Endothelial cell of umbilical vein (primary cell): Measurements from ENCODE around the gene MAP1LC3C. TPM values are rescaled to one million over a fixed set of nuclear protein-coding genes. Genes with fewer than 3 reads are reported as not detected.
A peak's percentile ranks its signal among the peaks of the same experiment; 100 is the strongest.

Experiments
- Bru-seq: library from RNA; stranded (reverse); fragments of 400-500 nt; gene quantifications from one replicate; lab custom pipeline; 2021; lab: Mats Ljungman, UMichigan
- BruChase-seq, 2 experiments: library from RNA; stranded (reverse); fragments of 400-500 nt; gene quantifications; one replicate each; lab custom pipeline; 2021; lab: Mats Ljungman, UMichigan
- BruUV-seq: library from RNA; stranded (reverse); fragments of 400-500 nt; replicated peaks from 2 replicates; lab custom pipeline; 2021; lab: Mats Ljungman, UMichigan
- CTCF ChIA-PET: fragments of 300-600, 350-600 bp; sonication (Branson Sonifier 250); formaldehyde crosslinking; loops from one replicate; lab custom pipeline; 2021; ENCODE audit warnings: antibody characterized with exemption, inconsistent platforms; lab: Charles Lee
- POLR2A ChIA-PET: fragments of 300-600, 350-600 bp; sonication (Branson Sonifier 250); formaldehyde crosslinking; loops from one replicate; lab custom pipeline; 2021; ENCODE audit warnings: antibody characterized with exemption, inconsistent platforms; lab: Charles Lee
- DNase-seq: peaks from one replicate; pipeline ENCODE4 v3.0.0-alpha.2; 2011; ENCODE audit warnings: low read depth, low spot score
- FAIRE-seq: peaks from 2 replicates; lab custom pipeline; 2011; peaks lifted over from hg19 to GRCh38; lab: Jason Lieb, UNC
- H2AFZ ChIP-seq: 2 replicates; pipeline ENCODE4 v1.6.0; 2012; ENCODE audit warnings: low read depth, low read length, control low read depth, inconsistent platforms
- H3K27ac ChIP-seq: 2 replicates; pipeline ENCODE4 v1.5.1; 2011; ENCODE audit warnings: low read depth, mild to moderate bottlenecking, control low read depth, low read length, moderate library complexity; ENCODE audit not compliant: insufficient read depth
- H3K27me3 ChIP-seq, 2 experiments: 2 replicates each; pipeline versions ENCODE4 v1.6.0 to v1.6.1; 2011; ENCODE audit warnings: low read length in 2 of 2, mixed read lengths in 1 of 2; ENCODE audit not compliant: control insufficient read depth in 2 of 2, insufficient read depth in 2 of 2
- H3K36me3 ChIP-seq, 2 experiments: 2 replicates in 1 of 2; 3 replicates in 1 of 2; pipeline ENCODE4 v1.5.1; 2011; ENCODE audit warnings: low read length in 2 of 2, mild to moderate bottlenecking in 1 of 2, moderate library complexity in 1 of 2; ENCODE audit not compliant: control insufficient read depth in 2 of 2, insufficient read depth in 2 of 2; ENCODE audit errors: extremely low read depth in 1 of 2
- H3K4me1 ChIP-seq: 3 replicates; pipeline ENCODE4 v1.5.1; 2011; ENCODE audit warnings: mild to moderate bottlenecking, low read length; ENCODE audit not compliant: control insufficient read depth, insufficient read depth; ENCODE audit errors: extremely low read depth
- H3K4me2 ChIP-seq: 2 replicates; pipeline ENCODE4 v1.6.1; 2011; ENCODE audit warnings: low read length, control low read depth, mixed read lengths; ENCODE audit not compliant: insufficient read depth
- H3K4me3 ChIP-seq, 3 experiments: fragments of 200-600 bp in 1 of 3; sonication (generic), shearing (Covaris generic) in 1 of 3; replicated peaks in 1 of 3; 2 replicates each; pipeline ENCODE4 v1.5.1; 2011 to 2016; ENCODE audit warnings: control low read depth in 3 of 3, low read length in 3 of 3, mild to moderate bottlenecking in 2 of 3, inconsistent platforms in 1 of 3, low read depth in 1 of 3, moderate library complexity in 1 of 3; ENCODE audit not compliant: insufficient read depth in 1 of 3
- H3K79me2 ChIP-seq: 2 replicates; pipeline ENCODE4 v1.6.0; 2012; ENCODE audit warnings: low read length, inconsistent platforms; ENCODE audit not compliant: control insufficient read depth, insufficient read depth
- H3K9ac ChIP-seq: replicated peaks from 2 replicates; pipeline ENCODE3; 2011; ENCODE audit warnings: low read length, control low read depth; ENCODE audit not compliant: insufficient read depth; ENCODE audit errors: extremely low read depth
- H3K9me1 ChIP-seq: replicated peaks from 3 replicates; pipeline ENCODE4 v1.6.0; 2011; ENCODE audit warnings: mild to moderate bottlenecking, low read length; ENCODE audit not compliant: control insufficient read depth, insufficient read depth; ENCODE audit errors: extremely low read depth
- H3K9me3 ChIP-seq: replicated peaks from 2 replicates; pipeline ENCODE4 v1.5.1; 2012; ENCODE audit warnings: low read length, inconsistent platforms; ENCODE audit not compliant: control insufficient read depth, insufficient read depth
- H4K20me1 ChIP-seq: replicated peaks from 2 replicates; pipeline ENCODE3; 2011; ENCODE audit warnings: mild to moderate bottlenecking, low read length; ENCODE audit not compliant: control insufficient read depth, insufficient read depth; ENCODE audit errors: extremely low read depth
- FOS ChIP-seq: IDR thresholded peaks from 2 replicates; pipeline ENCODE4 v1.6.1; 2011; ENCODE audit warnings: mild to moderate bottlenecking, low read length, moderate library complexity, borderline replicate concordance; ENCODE audit not compliant: insufficient read depth
- GATA2 ChIP-seq: IDR thresholded peaks from 2 replicates; pipeline ENCODE4 v1.7.0; 2011; ENCODE audit warnings: low read depth, mild to moderate bottlenecking, moderate library complexity, mixed read lengths, low read length; ENCODE audit not compliant: insufficient read length, insufficient read depth
- JUN ChIP-seq: IDR thresholded peaks from 2 replicates; pipeline ENCODE4 v1.6.1; 2011; ENCODE audit warnings: borderline replicate concordance, low read depth; ENCODE audit not compliant: insufficient read length, insufficient read depth
- MYC ChIP-seq: IDR thresholded peaks from one replicate; pipeline ENCODE4 v1.6.1; 2011; ENCODE audit warnings: mild to moderate bottlenecking, low read depth, low read length
- POLR2A ChIP-seq: IDR thresholded peaks from 2 replicates; pipeline ENCODE4 v1.6.1; 2012; ENCODE audit warnings: low read depth, mild to moderate bottlenecking, control low read depth, low read length
- POLR2AphosphoS5 ChIP-seq: IDR thresholded peaks from 2 replicates; pipeline ENCODE4 v1.6.1; 2012; ENCODE audit warnings: low read depth, mild to moderate bottlenecking, control low read depth, low read length, moderate library complexity; ENCODE audit not compliant: insufficient read depth
- dilution Hi-C: fragments of 300-500 bp; cut with MboI; formaldehyde crosslinking; loops from one replicate; pipeline ENCODE4 v1.15.0; 2019; ENCODE audit warnings: low sequenced_read_pairs; ENCODE audit not compliant: extremely low pct_ligation_motif_present
- intact Hi-C: fragments of 100-400 bp; cut with micrococcal nuclease; formaldehyde crosslinking; loops from one replicate; pipeline ENCODE4 v1.10.0; 2022
- long read RNA-seq: library from polyadenylated mRNA; stranded (forward); transcript quantifications from one replicate; pipeline ENCODE4 v2.0.0, GENCODE V29; 2021
- polyA minus RNA-seq, 3 experiments: library from RNA; depleted of rRNA, polyadenylated mRNA; stranded (reverse); fragments of >200 nt; gene quantifications; 1 replicate in 1 of 3; 2 replicates in 2 of 3; pipeline ENCODE4 v1.2.3, GENCODE V29; 2011
- polyA plus RNA-seq, 4 experiments: library from polyadenylated mRNA; depleted of rRNA in 3 of 4; stranded (reverse) in 3 of 4; unstranded in 1 of 4; fragments of >200 nt; gene quantifications; 2 replicates each; pipeline versions ENCODE4 v1.2.1 to v1.2.3, GENCODE V29; 2011 to 2012; ENCODE audit warnings: missing spikeins in 1 of 4
- total RNA-seq: library from RNA; stranded (reverse); gene quantifications from 2 replicates; pipeline ENCODE4 v1.2.3, GENCODE V29; 2021
- TF ChIP-seq, protein P1 (sequence below), 2 donors: IDR thresholded peaks; 1 replicate in 1 of 2; 2 replicates in 1 of 2; pipeline ENCODE4 v1.5.1; 2011; ENCODE audit warnings: low read length in 2 of 2, mild to moderate bottlenecking in 2 of 2, moderate library complexity in 2 of 2, control low read depth in 1 of 2, inconsistent platforms in 1 of 2, low read depth in 1 of 2; ENCODE audit not compliant: insufficient read depth in 1 of 2; ENCODE audit errors: extremely low read depth in 1 of 2
- TF ChIP-seq, protein P2 (sequence below): IDR thresholded peaks from 2 replicates; pipeline ENCODE4 v1.6.1; 2011; ENCODE audit not compliant: insufficient read depth, insufficient read length

The MAP1LC3C gene
- not detected in 2 replicates for total RNA-seq
- not detected in 2 replicates for polyA plus RNA-seq
- polyA plus RNA-seq (2011; cell fraction: cytosol; rRNA removed): not detected in 2 replicates
- polyA plus RNA-seq (2011; cell fraction: nucleus; rRNA removed): not detected in 2 replicates
- polyA plus RNA-seq (2012): not detected in 2 replicates
- not detected in 2 replicates for polyA minus RNA-seq
- polyA minus RNA-seq (2011; cell fraction: cytosol; rRNA and poly(A)+ RNA removed): not detected
- not detected in 2 replicates for polyA minus RNA-seq (2011; cell fraction: nucleus; rRNA and poly(A)+ RNA removed)
- percentile 21 among the genes with signal in this experiment for Bru-seq, nascent RNA
- not detected for BruChase-seq, experiment 1, labeled RNA remaining after a 6-hour chase
- BruChase-seq, experiment 2, labeled RNA remaining after a 2-hour chase: not detected
- long read RNA-seq: 0 reads

DNA sequence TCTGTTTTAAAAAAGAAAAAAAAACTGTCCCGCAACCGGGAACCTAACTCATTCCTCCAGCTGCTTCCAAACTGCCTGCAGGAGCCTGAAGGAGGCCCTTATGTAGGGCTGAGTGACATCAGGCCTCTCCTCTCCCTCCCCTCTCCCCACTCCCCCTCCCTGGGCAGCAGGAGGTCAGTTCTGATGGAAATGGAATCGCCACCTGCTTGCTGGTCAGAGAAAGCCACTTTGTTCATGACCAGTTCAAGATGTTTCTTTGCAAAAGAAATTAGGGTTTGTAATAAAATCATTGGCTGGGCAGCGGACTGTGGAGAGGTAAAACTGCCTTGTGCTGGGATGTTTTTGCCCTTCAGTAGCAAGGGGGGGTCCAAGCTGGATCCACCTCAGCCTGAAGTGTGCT lies at the start of gene MAP1LC3C:
MAP1LC3C (minus strand) TSS at position 73 of the 400 bp plus-strand sequence. CDS start 90 bp downstream, outside the sequence.
- POLR2A ChIA-PET: no interaction called here
- Histone ChIP-seq H3K4me2 (peak within 1 kb of the TSS; percentile 70), H4K20me1 (no peaks in the 10 kb centered on the region), H3K9me3 (no peaks in the 10 kb centered on the region), H3K9ac (peak within 1 kb of the TSS; percentile 34), H3K79me2 (no peaks in the 10 kb centered on the region), H3K4me1 (peaks cover 4% of the 10 kb centered on the region), H3K36me3 (no peaks in the 10 kb centered on the region), H2AFZ (peak within 1 kb of the TSS; percentile 93), H3K4me3 (peak within 1 kb of the TSS in 2 of 3 experiments; percentile 22 to 53), H3K27ac (no peak within 1 kb of the TSS), H3K9me1 (no peaks in the 10 kb centered on the region), H3K27me3 (no peaks in the 10 kb centered on the region)
- CTCF ChIA-PET: interaction anchor here (0.9 to 2.3 kb wide), 13 partner anchors 8 to 463 kb away, joined by 3 to 26 read pairs (median 4); partner anchors contain the start of gene EXO1
- intact Hi-C loops: no loop called here
- TF ChIP-seq FOS: no peak
- no peak for TF ChIP-seq POLR2A
- TF ChIP-seq MYC: no peak
- TF ChIP-seq, protein P1, sequence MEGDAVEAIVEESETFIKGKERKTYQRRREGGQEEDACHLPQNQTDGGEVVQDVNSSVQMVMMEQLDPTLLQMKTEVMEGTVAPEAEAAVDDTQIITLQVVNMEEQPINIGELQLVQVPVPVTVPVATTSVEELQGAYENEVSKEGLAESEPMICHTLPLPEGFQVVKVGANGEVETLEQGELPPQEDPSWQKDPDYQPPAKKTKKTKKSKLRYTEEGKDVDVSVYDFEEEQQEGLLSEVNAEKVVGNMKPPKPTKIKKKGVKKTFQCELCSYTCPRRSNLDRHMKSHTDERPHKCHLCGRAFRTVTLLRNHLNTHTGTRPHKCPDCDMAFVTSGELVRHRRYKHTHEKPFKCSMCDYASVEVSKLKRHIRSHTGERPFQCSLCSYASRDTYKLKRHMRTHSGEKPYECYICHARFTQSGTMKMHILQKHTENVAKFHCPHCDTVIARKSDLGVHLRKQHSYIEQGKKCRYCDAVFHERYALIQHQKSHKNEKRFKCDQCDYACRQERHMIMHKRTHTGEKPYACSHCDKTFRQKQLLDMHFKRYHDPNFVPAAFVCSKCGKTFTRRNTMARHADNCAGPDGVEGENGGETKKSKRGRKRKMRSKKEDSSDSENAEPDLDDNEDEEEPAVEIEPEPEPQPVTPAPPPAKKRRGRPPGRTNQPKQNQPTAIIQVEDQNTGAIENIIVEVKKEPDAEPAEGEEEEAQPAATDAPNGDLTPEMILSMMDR (IDR thresholded peaks at IDR 0.05; ENCODE audit: extremely low read depth in 1 of 2, insufficient read depth in 1 of 2, low read depth in 1 of 2, low read length in 2 of 2): no peak
- TF ChIP-seq, protein P2, sequence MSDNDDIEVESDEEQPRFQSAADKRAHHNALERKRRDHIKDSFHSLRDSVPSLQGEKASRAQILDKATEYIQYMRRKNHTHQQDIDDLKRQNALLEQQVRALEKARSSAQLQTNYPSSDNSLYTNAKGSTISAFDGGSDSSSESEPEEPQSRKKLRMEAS: no peak
- no peak for TF ChIP-seq JUN
- no peak for TF ChIP-seq GATA2
- no peak for TF ChIP-seq POLR2AphosphoS5
- dilution Hi-C loops: no loop called here
- DNase-seq (no peak), FAIRE-seq (no peak)
- BruUV-seq: no TSS peak
